ENCODE measurements around the gene WDR82.

GRCh38 chr3:52227766-52228165 lies 50.7 kb downstream of the WDR82 start:
- TF ChIP-seq CTCF (IDR thresholded peaks at IDR 0.05; ENCODE audit: insufficient read depth, low read depth, low read length) = no peak
- TF ChIP-seq EZH2 (IDR thresholded peaks at IDR 0.05; ENCODE audit: insufficient read depth, low read length) = no peak
